Activated naive CD4-positive, alpha-beta T cell treated with anti-CD3 and anti-CD28 coated beads, Interleukin-2, amount 50 U/mL, for 24 hours (primary cell): ENCODE results near the gene FOSL2.

Experiments
- H3K27ac Mint-ChIP-seq: one replicate; pipeline ENCODE4 v1.8.0; 2021; ENCODE audit warnings: mild to moderate bottlenecking, mixed read lengths
- H3K27me3 Mint-ChIP-seq: one replicate; pipeline ENCODE4 v1.8.0; 2021; ENCODE audit warnings: mixed read lengths
- H3K36me3 Mint-ChIP-seq: one replicate; pipeline ENCODE4 v1.8.0; 2021; ENCODE audit warnings: mixed read lengths
- H3K4me1 Mint-ChIP-seq: one replicate; pipeline ENCODE4 v1.8.0; 2021; ENCODE audit warnings: mixed read lengths
- H3K4me3 Mint-ChIP-seq: one replicate; pipeline ENCODE4 v1.8.0; 2021; ENCODE audit warnings: mild to moderate bottlenecking, mixed read lengths
- H3K9me3 Mint-ChIP-seq: one replicate; pipeline ENCODE4 v1.8.0; 2021; ENCODE audit warnings: mixed read lengths

The FOSL2 gene

GRCh38 chr2:28378679-28379584 is 13.7 kb upstream of the FOSL2 start:
- no peaks in the 10 kb centered on the region for H3K36me3 Mint-ChIP-seq
- peak overlapping the region; percentile 20 for H3K27ac Mint-ChIP-seq
- no peaks in the 10 kb centered on the region for H3K9me3 Mint-ChIP-seq
- peaks cover 24% of the 10 kb centered on the region for H3K4me1 Mint-ChIP-seq
- H3K4me3 Mint-ChIP-seq = peak overlapping the region; percentile 2
- H3K27me3 Mint-ChIP-seq = no peaks in the 10 kb centered on the region

GRCh38 chr2:28380219-28380618 is 12.4 kb upstream of the FOSL2 start:
- H3K27ac Mint-ChIP-seq = no peak overlapping the region
- peaks cover 24% of the 10 kb centered on the region for H3K4me1 Mint-ChIP-seq
- no peaks in the 10 kb centered on the region for H3K36me3 Mint-ChIP-seq
- H3K27me3 Mint-ChIP-seq = no peaks in the 10 kb centered on the region
- H3K4me3 Mint-ChIP-seq = no peak overlapping the region
- H3K9me3 Mint-ChIP-seq = no peaks in the 10 kb centered on the region

DNA sequence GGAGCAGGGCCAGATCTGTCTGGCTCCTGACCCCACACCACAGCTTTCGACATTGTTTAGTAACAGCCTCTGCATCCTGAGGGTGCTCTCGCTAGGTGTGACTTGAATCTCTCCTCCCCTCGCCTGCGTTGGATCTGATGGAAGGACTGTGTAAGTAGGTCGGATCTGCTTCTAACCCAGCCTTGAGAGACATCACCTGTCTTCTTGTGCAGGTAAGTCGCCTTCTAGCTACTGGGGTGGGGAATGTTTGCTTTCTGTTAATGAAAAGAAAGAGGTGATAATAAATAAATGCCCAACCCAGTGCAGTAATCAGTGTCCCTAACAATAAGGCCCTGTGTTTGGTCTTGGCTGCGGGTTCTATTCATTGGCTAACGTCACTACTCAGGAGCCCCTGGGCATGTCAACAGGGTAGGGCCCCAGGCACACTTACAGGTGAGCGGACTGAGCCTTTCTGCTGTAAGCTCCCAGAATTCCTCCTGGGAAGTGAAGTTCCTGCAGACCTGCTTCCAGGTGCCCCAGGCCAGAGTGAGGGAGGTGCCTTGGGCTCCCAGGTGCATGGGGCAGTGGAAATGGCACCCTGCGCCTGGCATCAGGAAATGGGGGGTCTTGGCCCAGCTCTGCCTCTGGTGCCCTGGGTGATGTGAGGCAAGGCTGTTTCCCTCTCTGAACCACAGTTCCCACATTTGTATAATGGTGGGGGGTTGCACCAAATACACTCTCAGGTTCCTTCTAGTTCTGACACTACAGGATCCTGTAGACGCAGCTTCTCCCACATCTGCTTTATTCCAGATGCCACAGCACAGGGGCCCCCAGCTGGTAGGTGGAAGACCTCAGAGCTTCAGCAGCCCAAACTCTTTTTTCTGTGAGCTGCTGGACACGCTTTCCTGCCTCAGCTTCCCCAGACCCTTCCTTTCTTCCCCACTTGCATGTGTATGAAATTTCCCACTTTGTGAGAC is 11.2 kb upstream of the FOSL2 start:
- Mint-ChIP-seq H3K9me3 (no peaks in the 10 kb centered on the region), H3K27ac (peak overlapping the region; percentile 23), H3K27me3 (no peaks in the 10 kb centered on the region), H3K4me1 (peaks cover 24% of the 10 kb centered on the region), H3K4me3 (no peak overlapping the region), H3K36me3 (no peaks in the 10 kb centered on the region)

GRCh38 chr2:28382755-28383154 is 9.9 kb upstream of the FOSL2 start:
- Mint-ChIP-seq H3K4me3 (no peak overlapping the region), H3K27ac (no peak overlapping the region), H3K4me1 (peaks cover 30% of the 10 kb centered on the region), H3K27me3 (no peaks in the 10 kb centered on the region), H3K36me3 (no peaks in the 10 kb centered on the region), H3K9me3 (no peaks in the 10 kb centered on the region)

DNA sequence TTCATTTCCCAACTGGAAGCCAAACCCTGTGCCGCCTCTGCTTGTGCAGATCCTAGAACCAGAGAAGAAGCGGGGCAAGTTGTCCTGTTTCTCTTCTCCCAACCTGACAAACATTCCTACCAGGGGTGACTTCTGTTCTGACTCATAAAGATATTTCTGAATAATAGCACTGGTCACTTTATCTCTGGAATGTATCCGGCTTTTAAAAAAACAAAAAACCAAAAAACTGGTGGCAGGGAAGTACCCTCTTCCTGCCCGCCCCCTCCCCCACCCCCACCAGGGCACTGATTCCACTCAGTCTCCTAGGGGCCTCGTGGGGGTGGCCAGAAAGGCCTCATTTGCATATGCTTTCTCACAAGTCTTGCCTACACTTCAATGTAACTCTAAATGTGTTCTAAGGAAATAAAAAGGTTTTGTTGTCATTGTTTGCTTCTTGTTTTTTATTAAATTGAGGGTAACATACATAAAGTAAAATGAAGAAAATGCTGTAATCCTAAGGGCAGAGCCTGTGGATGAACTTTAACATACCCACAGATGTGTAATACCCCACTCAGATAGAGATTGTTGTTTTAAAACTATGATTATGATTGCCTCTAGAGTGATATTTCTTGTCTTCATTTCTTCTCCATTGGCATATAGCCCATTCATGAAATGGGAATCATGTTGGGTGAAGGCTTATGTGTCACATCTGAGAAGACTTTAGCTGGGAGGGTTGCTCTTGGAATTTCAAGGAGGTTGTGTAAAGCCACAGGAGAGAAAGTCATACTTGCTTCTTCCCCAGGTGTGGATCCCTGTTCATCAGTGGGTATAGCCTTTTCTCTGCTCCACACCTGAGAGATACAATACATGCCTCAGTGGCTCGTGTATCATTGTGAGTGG is 5.3 kb upstream of the FOSL2 start:
- Mint-ChIP-seq H3K9me3 (no peaks in the 10 kb centered on the region), H3K4me1 (peaks cover 35% of the 10 kb centered on the region), H3K36me3 (no peaks in the 10 kb centered on the region), H3K4me3 (no peak overlapping the region), H3K27ac (no peak overlapping the region), H3K27me3 (no peaks in the 10 kb centered on the region)

GRCh38 chr2:28389399-28390240 is 3.0 kb upstream of the FOSL2 start:
- peaks cover 32% of the 10 kb centered on the region for H3K4me1 Mint-ChIP-seq
- H3K27ac Mint-ChIP-seq = peak overlapping the region; percentile 88
- H3K27me3 Mint-ChIP-seq = no peaks in the 10 kb centered on the region

GRCh38 chr2:28390241-28390745 is 2.4 kb upstream of the FOSL2 start:
- no peaks in the 10 kb centered on the region for H3K9me3 Mint-ChIP-seq
- H3K4me3 Mint-ChIP-seq = peak overlapping the region; percentile 89
- H3K4me1 Mint-ChIP-seq = peaks cover 32% of the 10 kb centered on the region
- H3K27ac Mint-ChIP-seq = peak overlapping the region; percentile 91
- no peaks in the 10 kb centered on the region for H3K27me3 Mint-ChIP-seq
- H3K36me3 Mint-ChIP-seq = no peaks in the 10 kb centered on the region

More at GRCh38 chr2:28389399-28390240, 3.0 kb upstream of the FOSL2 start:
- Mint-ChIP-seq H3K9me3 (no peaks in the 10 kb centered on the region), H3K4me3 (peak overlapping the region; percentile 82), H3K36me3 (no peaks in the 10 kb centered on the region)

DNA sequence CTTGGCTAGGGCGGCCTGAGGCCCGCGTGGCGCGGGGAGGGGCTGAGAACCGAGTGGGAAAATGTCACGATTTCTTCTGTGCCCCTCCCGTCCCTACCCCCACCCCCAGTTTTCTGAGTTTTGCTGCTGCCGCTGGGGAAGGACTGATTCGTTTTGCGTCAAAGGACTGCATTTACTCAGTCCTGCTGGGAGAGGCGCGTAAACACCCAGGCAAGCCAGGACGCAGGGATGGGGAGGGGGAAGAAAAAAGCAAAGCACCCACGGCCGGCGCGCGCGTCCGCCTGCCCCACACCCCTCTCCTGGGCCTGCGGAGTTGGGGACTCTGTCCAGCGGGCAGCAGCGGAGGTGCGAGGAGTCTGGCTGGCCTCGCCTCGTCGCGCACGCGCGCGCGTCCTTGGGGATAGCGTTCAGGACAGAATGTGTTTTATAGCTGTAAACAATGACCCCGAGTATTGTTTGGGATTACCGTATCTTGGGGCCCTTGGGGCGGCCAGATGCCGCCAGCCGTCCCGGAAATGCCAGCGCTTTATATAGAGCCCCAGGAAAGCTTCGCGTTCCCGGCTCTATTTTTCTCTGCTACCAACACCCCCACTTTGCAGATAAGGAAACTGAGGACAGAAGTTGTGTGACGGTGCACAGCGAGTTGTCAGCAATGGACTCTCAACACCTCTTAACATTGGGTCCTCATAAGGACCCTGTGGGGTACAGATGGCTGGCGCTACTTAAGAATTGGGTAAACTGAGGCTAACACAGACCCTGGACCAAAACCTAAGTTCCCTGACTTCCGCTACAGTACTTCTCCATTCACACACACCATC is 1.7 kb upstream of the FOSL2 start:
- H3K27me3 Mint-ChIP-seq = no peaks in the 10 kb centered on the region
- H3K9me3 Mint-ChIP-seq = no peaks in the 10 kb centered on the region
- no peaks in the 10 kb centered on the region for H3K36me3 Mint-ChIP-seq
- peak overlapping the region; percentile 91 for H3K27ac Mint-ChIP-seq
- H3K4me1 Mint-ChIP-seq = peaks cover 32% of the 10 kb centered on the region
- H3K4me3 Mint-ChIP-seq = peak overlapping the region; percentile 89

DNA sequence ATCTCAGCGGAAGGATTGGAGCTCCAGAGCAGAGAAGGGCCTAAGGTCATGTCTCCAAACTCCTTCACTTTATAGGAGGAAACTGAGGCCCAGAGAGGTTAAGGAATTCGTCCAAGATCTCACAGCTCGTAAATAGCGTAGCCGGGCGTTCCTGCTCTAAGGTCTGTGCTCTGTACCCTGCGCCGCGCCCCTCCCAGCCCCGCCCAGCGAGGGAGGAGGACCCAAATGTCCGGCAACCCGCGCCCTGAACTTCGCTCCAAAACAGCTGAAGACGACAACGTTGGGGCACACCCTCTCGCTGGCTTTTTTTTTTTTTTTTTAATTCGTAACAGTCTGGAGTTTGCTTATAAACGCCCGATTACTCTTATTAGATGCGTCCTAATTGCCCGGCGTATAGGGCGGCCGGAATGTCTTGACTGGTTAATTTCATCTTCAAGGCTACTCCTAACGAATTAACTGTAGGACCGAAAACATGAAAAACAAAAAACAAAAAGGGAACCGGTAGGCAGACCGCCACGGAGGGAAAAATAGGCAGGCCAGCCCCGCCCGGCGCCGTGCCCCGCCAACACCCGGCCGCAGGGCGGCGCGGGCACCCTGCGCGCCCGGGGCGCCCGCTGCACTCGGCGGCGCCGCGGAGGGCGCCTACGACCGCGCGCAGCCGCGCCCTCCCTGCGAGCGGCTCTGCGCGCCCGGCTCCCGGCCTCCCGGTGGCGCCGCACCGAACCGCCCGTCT is 928 bp upstream of the FOSL2 start:
- peak overlapping the region; percentile 91 for H3K27ac Mint-ChIP-seq
- H3K4me3 Mint-ChIP-seq = peak overlapping the region; percentile 89
- no peaks in the 10 kb centered on the region for H3K9me3 Mint-ChIP-seq
- no peaks in the 10 kb centered on the region for H3K36me3 Mint-ChIP-seq
- H3K4me1 Mint-ChIP-seq = peaks cover 32% of the 10 kb centered on the region
- no peaks in the 10 kb centered on the region for H3K27me3 Mint-ChIP-seq

- no peak overlapping the region for H3K4me3 Mint-ChIP-seq
- peak overlapping the region; percentile 88 for H3K27ac Mint-ChIP-seq
- no peaks in the 10 kb centered on the region for H3K27me3 Mint-ChIP-seq
- no peaks in the 10 kb centered on the region for H3K9me3 Mint-ChIP-seq
- H3K4me1 Mint-ChIP-seq = peaks cover 21% of the 10 kb centered on the region
- no peaks in the 10 kb centered on the region for H3K36me3 Mint-ChIP-seq
These were observed 617 bp downstream of the FOSL2 start for GRCh38 chr2:28393114-28393836.

DNA sequence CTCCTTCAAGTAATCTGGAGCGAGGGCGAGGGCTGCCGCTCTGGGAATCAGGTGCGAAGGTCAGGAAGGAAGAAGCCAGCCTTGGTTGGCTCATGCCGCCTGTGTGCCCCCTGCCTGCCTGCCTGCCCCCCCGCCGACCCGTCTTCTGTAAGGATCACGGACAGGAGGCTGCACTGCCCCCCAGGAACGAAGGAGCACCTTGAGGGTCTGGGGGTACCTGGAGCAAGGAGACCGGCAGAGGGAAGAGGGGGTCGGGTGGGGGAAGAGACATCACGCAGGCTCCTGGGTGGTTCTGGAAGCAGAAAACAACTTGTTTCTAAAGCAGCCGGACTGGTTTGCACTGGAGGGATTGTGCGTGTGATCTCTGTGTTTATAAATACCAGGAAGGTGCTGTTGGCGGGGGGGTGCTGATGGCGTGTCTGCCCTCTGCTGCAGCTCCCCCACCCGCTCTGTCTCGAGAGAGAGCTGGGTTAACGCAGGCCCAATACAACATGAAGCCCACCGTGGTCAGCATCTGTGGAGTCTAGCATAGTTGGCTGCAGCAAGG is 1.7 kb downstream of the FOSL2 start:
- Mint-ChIP-seq H3K9me3 (no peaks in the 10 kb centered on the region), H3K27me3 (no peaks in the 10 kb centered on the region), H3K4me1 (peaks cover 13% of the 10 kb centered on the region), H3K36me3 (no peaks in the 10 kb centered on the region), H3K27ac (peak overlapping the region; percentile 68), H3K4me3 (no peak overlapping the region)

- Mint-ChIP-seq H3K9me3 (no peaks in the 10 kb centered on the region), H3K27me3 (no peaks in the 10 kb centered on the region), H3K36me3 (no peaks in the 10 kb centered on the region), H3K4me1 (peaks cover 7% of the 10 kb centered on the region), H3K27ac (peak overlapping the region; percentile 52), H3K4me3 (no peak overlapping the region)
These were observed 2.3 kb downstream of the FOSL2 start for GRCh38 chr2:28394997-28395333.
